ENCODE data around the gene LIMD2.

The LIMD2 gene

DNA sequence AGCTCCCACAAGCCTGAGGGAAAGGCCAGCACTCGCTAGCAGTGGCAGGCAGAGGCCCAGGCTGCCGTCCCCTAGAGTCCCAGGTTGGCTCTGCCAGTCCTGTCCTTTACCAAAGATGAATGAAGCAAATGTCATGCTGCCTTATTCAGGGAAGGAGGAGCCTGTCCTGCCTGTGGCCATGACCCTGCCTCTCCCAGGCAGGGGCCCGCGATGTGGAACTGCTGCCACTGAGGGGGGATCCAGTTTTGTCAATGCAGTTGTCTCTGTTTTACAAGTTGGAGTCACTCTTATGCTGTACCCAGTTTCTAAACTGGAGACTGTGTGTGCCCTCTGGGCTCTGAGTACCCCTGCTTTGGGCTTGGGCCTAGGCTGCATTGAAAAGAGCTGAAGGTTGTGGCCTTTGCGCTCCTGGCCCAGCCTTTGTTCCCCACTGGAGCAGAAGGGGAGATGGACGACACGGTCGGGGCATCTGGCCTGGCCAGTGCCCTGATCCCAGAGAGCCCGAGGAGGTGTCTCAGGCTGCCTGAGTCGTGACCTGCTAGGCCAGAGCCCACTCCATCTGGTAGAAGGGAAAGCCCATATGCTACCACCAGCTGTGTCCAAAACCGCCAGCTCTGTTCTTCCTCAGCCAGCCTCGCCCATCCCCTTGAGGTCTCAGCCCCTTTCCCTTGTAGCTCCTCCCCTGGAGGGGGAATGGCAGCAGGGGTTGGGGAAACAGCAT, 5.5 kb downstream of the LIMD2 start:
- no peak for TF ChIP-seq EZH2phosphoT487 (IDR thresholded peaks at IDR 0.05; ENCODE audit: borderline replicate concordance)
- Histone ChIP-seq H3K4me2 (ENCODE audit: low read depth, low read length, poor library complexity, severe bottlenecking) (no peak overlapping the region), H3F3A (ENCODE audit: low read depth) (no peaks in the 10 kb centered on the region), H3K9ac (ENCODE audit: low read depth, low read length, poor library complexity, severe bottlenecking) (no peak overlapping the region), H3K79me2 (ENCODE audit: insufficient read depth, low read length) (peaks cover 25% of the 10 kb centered on the region; the same call in 1 of the 2 replicates), H2AFZ (ENCODE audit: low read length) (no peak overlapping the region), H3K9me2 (replicated peaks; ENCODE audit: low read depth, low read length) (no peaks in the 10 kb centered on the region), H3K9me3 (ENCODE audit: insufficient read depth, low read depth, low read length) (no peaks in the 10 kb centered on the region), H3K4me1 (ENCODE audit: insufficient read depth, low read length, poor library complexity, severe bottlenecking) (peaks cover 19% of the 10 kb centered on the region), H3K27me3 (ENCODE audit: insufficient read depth, low read length, poor library complexity, severe bottlenecking) (no peaks in the 10 kb centered on the region), H3K36me3 (ENCODE audit: insufficient read depth, low read length) (peaks cover 54% of the 10 kb centered on the region; the same call in 1 of the 2 replicates), H4K20me1 (ENCODE audit: insufficient read depth, low read length, poor library complexity, severe bottlenecking) (peaks cover 11% of the 10 kb centered on the region), H3K4me3 (ENCODE audit: low read length, poor library complexity, severe bottlenecking) (no peak overlapping the region)

DNA sequence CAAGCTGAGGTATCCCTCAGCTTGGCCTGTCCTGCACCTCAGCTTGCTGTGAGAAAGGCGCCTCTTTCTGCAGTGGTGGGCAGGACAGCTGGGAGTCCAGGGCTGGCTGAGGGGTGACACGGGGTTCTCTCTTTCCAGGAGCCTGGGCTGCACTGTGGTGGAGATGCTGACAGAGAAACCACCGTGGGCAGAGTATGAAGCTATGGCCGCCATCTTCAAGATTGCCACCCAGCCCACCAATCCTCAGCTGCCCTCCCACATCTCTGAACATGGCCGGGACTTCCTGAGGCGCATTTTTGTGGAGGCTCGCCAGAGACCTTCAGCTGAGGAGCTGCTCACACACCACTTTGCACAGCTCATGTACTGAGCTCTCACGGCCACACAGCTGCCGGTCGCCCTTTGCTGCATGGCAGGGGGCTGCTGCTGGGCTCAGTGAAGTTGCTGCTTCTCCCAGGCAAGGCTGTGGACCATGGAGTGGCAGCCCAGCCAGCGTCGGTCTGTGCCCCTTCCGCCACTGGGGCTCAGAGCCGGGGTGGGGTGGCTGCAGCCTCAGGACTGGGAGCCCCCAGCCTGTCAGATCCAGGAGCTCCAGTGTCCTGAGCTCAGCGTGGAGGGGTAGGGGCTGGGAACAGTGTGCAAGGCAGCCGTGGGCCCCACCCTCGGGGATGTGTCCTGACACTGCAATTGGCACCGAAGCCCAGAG, 6.4 kb downstream of the LIMD2 start:
- no peak overlapping the region for H3K9ac ChIP-seq (ENCODE audit: low read depth, low read length, poor library complexity, severe bottlenecking)
- H3K4me1 ChIP-seq (ENCODE audit: insufficient read depth, low read length, poor library complexity, severe bottlenecking) = peaks cover 19% of the 10 kb centered on the region
- peaks cover 19% of the 10 kb centered on the region; the same call in 1 of the 2 replicates for H3K79me2 ChIP-seq (ENCODE audit: insufficient read depth, low read length)
- peaks cover 11% of the 10 kb centered on the region for H4K20me1 ChIP-seq (ENCODE audit: insufficient read depth, low read length, poor library complexity, severe bottlenecking)
- H3K9me3 ChIP-seq (ENCODE audit: insufficient read depth, low read depth, low read length) = no peaks in the 10 kb centered on the region
- H3F3A ChIP-seq (ENCODE audit: low read depth) = no peaks in the 10 kb centered on the region
- no peaks in the 10 kb centered on the region for H3K27me3 ChIP-seq (ENCODE audit: insufficient read depth, low read length, poor library complexity, severe bottlenecking)
- no peaks in the 10 kb centered on the region for H3K9me2 ChIP-seq (replicated peaks; ENCODE audit: low read depth, low read length)
- peaks cover 62% of the 10 kb centered on the region; the same call in 1 of the 2 replicates for H3K36me3 ChIP-seq (ENCODE audit: insufficient read depth, low read length)
- H2AFZ ChIP-seq (ENCODE audit: low read length) = no peak overlapping the region
- no peak overlapping the region for H3K4me2 ChIP-seq (ENCODE audit: low read depth, low read length, poor library complexity, severe bottlenecking)
- H3K4me3 ChIP-seq (ENCODE audit: low read length, poor library complexity, severe bottlenecking) = no peak overlapping the region
- no peak for TF ChIP-seq EZH2phosphoT487 (IDR thresholded peaks at IDR 0.05; ENCODE audit: borderline replicate concordance)
- TF ChIP-seq, protein P1, sequence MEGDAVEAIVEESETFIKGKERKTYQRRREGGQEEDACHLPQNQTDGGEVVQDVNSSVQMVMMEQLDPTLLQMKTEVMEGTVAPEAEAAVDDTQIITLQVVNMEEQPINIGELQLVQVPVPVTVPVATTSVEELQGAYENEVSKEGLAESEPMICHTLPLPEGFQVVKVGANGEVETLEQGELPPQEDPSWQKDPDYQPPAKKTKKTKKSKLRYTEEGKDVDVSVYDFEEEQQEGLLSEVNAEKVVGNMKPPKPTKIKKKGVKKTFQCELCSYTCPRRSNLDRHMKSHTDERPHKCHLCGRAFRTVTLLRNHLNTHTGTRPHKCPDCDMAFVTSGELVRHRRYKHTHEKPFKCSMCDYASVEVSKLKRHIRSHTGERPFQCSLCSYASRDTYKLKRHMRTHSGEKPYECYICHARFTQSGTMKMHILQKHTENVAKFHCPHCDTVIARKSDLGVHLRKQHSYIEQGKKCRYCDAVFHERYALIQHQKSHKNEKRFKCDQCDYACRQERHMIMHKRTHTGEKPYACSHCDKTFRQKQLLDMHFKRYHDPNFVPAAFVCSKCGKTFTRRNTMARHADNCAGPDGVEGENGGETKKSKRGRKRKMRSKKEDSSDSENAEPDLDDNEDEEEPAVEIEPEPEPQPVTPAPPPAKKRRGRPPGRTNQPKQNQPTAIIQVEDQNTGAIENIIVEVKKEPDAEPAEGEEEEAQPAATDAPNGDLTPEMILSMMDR (conservative IDR thresholded peaks at IDR 0.05; ENCODE audit: low read length) = no peak

DNA sequence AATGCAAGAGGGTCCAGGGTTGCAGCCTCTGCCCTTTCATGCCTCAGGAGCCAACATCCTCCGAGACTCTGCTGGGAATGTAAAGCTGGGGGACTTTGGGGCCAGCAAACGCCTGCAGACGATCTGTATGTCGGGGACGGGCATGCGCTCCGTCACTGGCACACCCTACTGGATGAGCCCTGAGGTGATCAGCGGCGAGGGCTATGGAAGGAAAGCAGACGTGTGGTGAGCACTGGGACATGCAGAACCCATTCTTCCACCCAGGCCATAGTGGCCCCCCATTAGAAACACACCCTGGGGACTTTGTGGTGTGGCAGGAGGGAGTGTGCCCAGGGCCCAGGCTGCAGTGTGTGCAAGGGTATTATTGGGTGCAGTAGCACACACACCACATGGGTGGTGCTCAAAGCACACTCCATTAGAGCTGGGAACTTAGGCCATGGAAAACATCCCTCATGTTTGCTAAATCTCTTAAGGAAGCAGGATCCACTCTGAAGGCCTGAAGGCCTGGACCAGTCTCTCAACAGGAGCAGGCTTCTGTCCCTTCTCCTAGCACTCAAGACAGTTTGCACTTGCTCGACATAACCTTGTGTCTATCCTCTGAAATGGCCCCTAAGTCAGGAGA, 7.6 kb downstream of the LIMD2 start:
- Histone ChIP-seq H3K4me3 (ENCODE audit: low read length, poor library complexity, severe bottlenecking) (no peak overlapping the region), H4K20me1 (ENCODE audit: insufficient read depth, low read length, poor library complexity, severe bottlenecking) (peaks cover 7% of the 10 kb centered on the region), H3K9ac (ENCODE audit: low read depth, low read length, poor library complexity, severe bottlenecking) (no peak overlapping the region), H3K9me3 (ENCODE audit: insufficient read depth, low read depth, low read length) (no peaks in the 10 kb centered on the region), H3K27me3 (ENCODE audit: insufficient read depth, low read length, poor library complexity, severe bottlenecking) (no peaks in the 10 kb centered on the region), H3K4me1 (ENCODE audit: insufficient read depth, low read length, poor library complexity, severe bottlenecking) (peaks cover 7% of the 10 kb centered on the region), H3K4me2 (ENCODE audit: low read depth, low read length, poor library complexity, severe bottlenecking) (no peak overlapping the region), H2AFZ (ENCODE audit: low read length) (no peak overlapping the region), H3K9me2 (replicated peaks; ENCODE audit: low read depth, low read length) (no peaks in the 10 kb centered on the region), H3K36me3 (ENCODE audit: insufficient read depth, low read length) (peaks cover 69% of the 10 kb centered on the region; the same call in 1 of the 2 replicates), H3F3A (ENCODE audit: low read depth) (no peaks in the 10 kb centered on the region), H3K79me2 (ENCODE audit: insufficient read depth, low read length) (peaks cover 7% of the 10 kb centered on the region; the same call in 1 of the 2 replicates)
- TF ChIP-seq, protein P1 (conservative IDR thresholded peaks at IDR 0.05; ENCODE audit: low read length) = no peak
- TF ChIP-seq EZH2phosphoT487 (IDR thresholded peaks at IDR 0.05; ENCODE audit: borderline replicate concordance) = no peak

Measured in Loucy (cell line).